ENCODE data around the gene PCDHA5. TPM values are rescaled to one million over a fixed set of nuclear protein-coding genes. Genes with fewer than 3 reads are reported as not detected.
"Not testable (repeated sequence)": the region's sequence is repeated elsewhere in the genome, so short reads cannot be mapped to it uniquely, and the experiment has no call there.

PCDHA5 gene
- total RNA-seq, 6 experiments from 2014 or later, result not detected

DNA sequence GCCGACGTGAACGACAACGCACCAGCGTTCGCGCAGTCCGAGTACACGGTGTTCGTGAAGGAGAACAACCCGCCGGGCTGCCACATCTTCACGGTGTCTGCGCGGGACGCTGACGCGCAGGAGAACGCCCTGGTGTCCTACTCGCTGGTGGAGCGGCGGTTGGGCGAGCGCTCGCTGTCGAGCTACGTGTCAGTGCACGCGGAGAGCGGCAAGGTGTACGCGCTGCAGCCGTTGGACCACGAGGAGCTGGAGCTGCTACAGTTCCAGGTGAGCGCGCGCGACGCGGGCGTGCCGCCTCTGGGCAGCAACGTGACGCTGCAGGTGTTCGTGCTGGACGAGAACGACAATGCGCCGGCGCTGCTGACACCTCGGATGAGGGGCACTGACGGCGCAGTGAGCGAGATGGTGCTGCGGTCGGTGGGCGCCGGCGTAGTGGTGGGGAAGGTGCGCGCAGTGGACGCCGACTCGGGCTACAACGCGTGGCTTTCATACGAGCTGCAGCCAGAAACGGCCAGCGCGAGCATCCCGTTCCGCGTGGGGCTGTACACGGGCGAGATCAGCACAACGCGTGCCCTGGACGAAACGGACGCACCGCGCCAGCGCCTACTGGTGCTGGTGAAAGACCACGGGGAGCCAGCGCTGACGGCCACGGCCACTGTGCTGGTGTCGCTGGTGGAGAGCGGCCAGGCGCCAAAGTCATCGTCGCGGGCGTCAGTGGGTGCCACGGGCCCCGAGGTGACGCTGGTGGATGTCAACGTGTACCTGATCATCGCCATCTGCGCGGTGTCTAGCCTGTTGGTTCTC is 28.6 kb downstream of the PCDHA5 start:
- not testable (repeated sequence) for H3K4me3 Mint-ChIP-seq; H3K27me3 Mint-ChIP-seq (ENCODE audit: insufficient read depth); DNase-seq; H3K36me3 Mint-ChIP-seq (ENCODE audit: low read depth); H3K27ac Mint-ChIP-seq; H3K4me1 Mint-ChIP-seq (ENCODE audit: low read depth); H3K9me3 Mint-ChIP-seq

DNA sequence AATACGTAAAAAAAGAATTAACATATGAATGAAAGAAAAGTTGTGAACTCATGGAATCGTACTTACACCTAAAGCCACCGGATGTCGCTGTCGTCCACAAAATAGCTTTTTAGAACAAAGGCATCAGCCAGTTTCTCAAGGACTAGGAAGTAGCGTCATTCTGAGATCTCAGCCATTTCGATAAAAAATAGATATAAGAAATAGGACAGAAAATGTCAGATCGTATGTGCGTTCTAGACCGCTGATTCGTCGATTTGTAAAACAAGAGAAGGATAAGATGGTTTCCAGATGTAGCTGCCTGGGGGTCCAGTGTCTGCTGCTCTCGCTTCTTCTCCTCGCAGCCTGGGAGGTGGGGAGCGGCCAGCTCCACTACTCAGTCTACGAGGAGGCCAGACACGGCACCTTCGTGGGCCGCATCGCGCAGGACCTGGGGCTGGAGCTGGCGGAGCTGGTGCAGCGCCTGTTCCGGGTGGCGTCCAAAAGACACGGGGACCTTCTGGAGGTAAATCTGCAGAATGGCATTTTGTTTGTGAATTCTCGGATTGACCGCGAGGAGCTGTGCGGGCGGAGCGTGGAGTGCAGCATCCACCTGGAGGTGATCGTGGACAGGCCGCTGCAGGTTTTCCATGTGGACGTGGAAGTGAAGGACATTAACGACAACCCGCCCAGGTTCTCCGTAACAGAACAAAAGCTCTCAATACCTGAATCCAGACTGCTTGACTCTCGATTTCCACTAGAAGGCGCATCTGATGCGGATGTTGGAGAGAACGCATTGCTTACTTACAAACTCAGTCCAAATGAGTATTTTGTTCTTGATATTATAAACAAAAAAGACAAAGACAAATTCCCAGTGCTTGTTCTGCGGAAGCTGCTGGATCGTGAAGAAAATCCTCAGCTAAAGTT is 34.6 kb downstream of the PCDHA5 start, which contains the start of gene PCDHA10:
Gene PCDHA10 (plus strand): TSS at position 126 of the 903 bp plus-strand sequence. CDS start 152 bp downstream, at position 278.
- Mint-ChIP-seq H3K27me3 (ENCODE audit: insufficient read depth) (no peaks in the 10 kb centered on the region), H3K36me3 (ENCODE audit: low read depth) (peaks cover 7% of the 10 kb centered on the region; the same call in 1 of the 2 replicates), H3K4me3 (no peak within 1 kb of the TSS), H3K9me3 (peaks cover 35% of the 10 kb centered on the region), H3K27ac (no peak within 1 kb of the TSS), H3K4me1 (ENCODE audit: low read depth) (no peaks in the 10 kb centered on the region)
- no peak for DNase-seq
- TF ChIP-seq, protein P1, sequence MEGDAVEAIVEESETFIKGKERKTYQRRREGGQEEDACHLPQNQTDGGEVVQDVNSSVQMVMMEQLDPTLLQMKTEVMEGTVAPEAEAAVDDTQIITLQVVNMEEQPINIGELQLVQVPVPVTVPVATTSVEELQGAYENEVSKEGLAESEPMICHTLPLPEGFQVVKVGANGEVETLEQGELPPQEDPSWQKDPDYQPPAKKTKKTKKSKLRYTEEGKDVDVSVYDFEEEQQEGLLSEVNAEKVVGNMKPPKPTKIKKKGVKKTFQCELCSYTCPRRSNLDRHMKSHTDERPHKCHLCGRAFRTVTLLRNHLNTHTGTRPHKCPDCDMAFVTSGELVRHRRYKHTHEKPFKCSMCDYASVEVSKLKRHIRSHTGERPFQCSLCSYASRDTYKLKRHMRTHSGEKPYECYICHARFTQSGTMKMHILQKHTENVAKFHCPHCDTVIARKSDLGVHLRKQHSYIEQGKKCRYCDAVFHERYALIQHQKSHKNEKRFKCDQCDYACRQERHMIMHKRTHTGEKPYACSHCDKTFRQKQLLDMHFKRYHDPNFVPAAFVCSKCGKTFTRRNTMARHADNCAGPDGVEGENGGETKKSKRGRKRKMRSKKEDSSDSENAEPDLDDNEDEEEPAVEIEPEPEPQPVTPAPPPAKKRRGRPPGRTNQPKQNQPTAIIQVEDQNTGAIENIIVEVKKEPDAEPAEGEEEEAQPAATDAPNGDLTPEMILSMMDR (IDR thresholded peaks at IDR 0.05), result 0 out of 2 replicates have a peak, but pooled peaks have one; percentile 20

DNA sequence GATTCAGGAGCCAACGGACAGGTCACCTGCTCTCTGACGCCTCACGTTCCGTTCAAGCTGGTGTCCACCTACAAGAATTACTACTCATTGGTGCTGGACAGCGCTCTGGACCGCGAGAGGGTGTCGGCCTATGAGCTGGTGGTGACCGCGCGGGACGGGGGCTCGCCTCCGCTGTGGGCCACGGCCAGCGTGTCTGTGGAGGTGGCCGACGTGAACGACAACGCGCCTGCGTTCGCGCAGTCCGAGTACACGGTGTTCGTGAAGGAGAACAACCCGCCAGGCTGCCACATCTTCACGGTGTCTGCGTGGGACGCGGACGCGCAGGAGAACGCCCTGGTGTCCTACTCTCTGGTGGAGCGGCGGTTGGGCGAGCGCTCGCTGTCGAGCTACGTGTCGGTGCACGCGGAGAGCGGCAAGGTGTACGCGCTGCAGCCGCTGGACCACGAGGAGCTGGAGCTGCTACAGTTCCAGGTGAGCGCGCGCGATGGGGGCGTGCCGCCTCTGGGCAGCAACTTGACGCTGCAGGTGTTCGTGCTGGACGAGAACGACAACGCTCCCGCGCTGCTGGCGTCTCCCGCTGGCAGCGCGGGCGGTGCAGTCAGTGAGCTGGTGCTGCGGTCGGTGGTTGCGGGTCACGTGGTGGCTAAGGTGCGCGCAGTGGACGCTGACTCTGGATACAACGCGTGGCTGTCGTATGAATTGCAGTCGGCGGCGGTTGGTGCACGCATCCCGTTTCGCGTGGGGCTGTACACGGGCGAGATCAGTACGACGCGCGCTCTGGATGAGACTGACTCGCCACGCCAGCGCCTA is 36.0 kb downstream of the PCDHA5 start:
- Mint-ChIP-seq H3K36me3 (ENCODE audit: low read depth) (peaks cover 7% of the 10 kb centered on the region; the same call in 1 of the 2 replicates), H3K27ac (no peak overlapping the region), H3K4me3 (no peak overlapping the region), H3K27me3 (ENCODE audit: insufficient read depth) (no peaks in the 10 kb centered on the region), H3K9me3 (peaks cover 48% of the 10 kb centered on the region), H3K4me1 (ENCODE audit: low read depth) (no peaks in the 10 kb centered on the region)
- TF ChIP-seq, protein P1 (IDR thresholded peaks at IDR 0.05), result no peak
- no peak for DNase-seq

GRCh38 chr5:140857987-140858240 is 36.5 kb downstream of the PCDHA5 start:
- Mint-ChIP-seq H3K36me3 (ENCODE audit: low read depth) (peaks cover 7% of the 10 kb centered on the region; the same call in 1 of the 2 replicates), H3K4me3 (no peak overlapping the region), H3K9me3 (peaks cover 53% of the 10 kb centered on the region), H3K4me1 (ENCODE audit: low read depth) (no peaks in the 10 kb centered on the region), H3K27ac (no peak overlapping the region), H3K27me3 (ENCODE audit: insufficient read depth) (no peaks in the 10 kb centered on the region)
- TF ChIP-seq, protein P1 (IDR thresholded peaks at IDR 0.05), result no peak
- no peak for DNase-seq

- no peak for DNase-seq
- no peaks in the 10 kb centered on the region for H3K27me3 Mint-ChIP-seq (ENCODE audit: insufficient read depth)
- no peaks in the 10 kb centered on the region for H3K36me3 Mint-ChIP-seq (ENCODE audit: low read depth)
Observed at GRCh38 chr5:140862441-140863295, 41.3 kb downstream of the PCDHA5 start.

More at GRCh38 chr5:140862441-140863295, 41.3 kb downstream of the PCDHA5 start:
- Mint-ChIP-seq H3K9me3 (peaks cover 41% of the 10 kb centered on the region), H3K4me1 (ENCODE audit: low read depth) (no peaks in the 10 kb centered on the region), H3K4me3 (no peak overlapping the region), H3K27ac (no peak overlapping the region)
- TF ChIP-seq, protein P1 (IDR thresholded peaks at IDR 0.05), result no peak

All from HFFc6 (cell line).